ENCODE data around the gene KCNH2.

KCNH2 gene

DNA sequence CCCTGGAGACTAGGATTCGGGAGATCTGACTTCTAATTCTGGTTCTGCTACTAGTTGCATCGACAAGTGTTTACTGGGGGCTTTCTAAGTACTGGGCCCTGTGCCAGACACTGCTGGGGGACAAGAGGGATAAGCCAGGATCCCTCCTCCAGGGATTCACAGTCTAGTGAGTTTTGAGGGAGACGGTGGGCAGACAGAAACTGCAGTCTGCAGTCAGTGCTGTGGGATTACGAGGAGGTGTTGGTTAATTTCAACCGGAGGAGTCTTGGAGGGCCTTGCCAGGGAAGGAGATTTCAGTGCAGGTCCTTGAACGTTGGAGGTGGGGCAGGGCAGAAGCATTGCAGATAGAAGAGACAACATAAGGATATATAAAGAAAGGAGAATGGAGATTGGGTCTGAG lies 3.5 kb upstream of the KCNH2 start:
- Histone ChIP-seq H3K4me1 (ENCODE audit: control insufficient read depth, insufficient read depth, low read length) (no peaks in the 10 kb centered on the region), H3K27ac (ENCODE audit: extremely low read depth, low read depth, low read length) (no peak overlapping the region), H3K4me3 (ENCODE audit: low read depth, low read length) (no peak overlapping the region), H3K36me3 (ENCODE audit: control insufficient read depth in 2 of 2, insufficient read depth in 1 of 2, low read length in 2 of 2) (no peaks in the 10 kb centered on the region), H3K9me3 (ENCODE audit: control insufficient read depth, insufficient read depth, low read depth, low read length) (no peaks in the 10 kb centered on the region)
- CTCF ChIA-PET: interaction anchor here (1.4 to 6.2 kb wide), 2 partner anchors 16 to 37 kb away, joined by 3 to 124 read pairs; no protein-coding TSS in a partner anchor
- POLR2A ChIA-PET: no interaction called here
- TF ChIP-seq EGR2 (tag by site-specific recombination; IDR thresholded peaks at IDR 0.05; ENCODE audit: low read depth): peak; percentile 70; the same call in 1 of the 2 replicates
- TF ChIP-seq ZBTB17 (tag by site-specific recombination; IDR thresholded peaks at IDR 0.05): no peak
- TF ChIP-seq ZNF16 (tag by site-specific recombination; IDR thresholded peaks at IDR 0.05; ENCODE audit: low read depth): no peak
- peak; percentile 42 for TF ChIP-seq ZFHX2 (tag by site-specific recombination; conservative IDR thresholded peaks at IDR 0.05)

DNA sequence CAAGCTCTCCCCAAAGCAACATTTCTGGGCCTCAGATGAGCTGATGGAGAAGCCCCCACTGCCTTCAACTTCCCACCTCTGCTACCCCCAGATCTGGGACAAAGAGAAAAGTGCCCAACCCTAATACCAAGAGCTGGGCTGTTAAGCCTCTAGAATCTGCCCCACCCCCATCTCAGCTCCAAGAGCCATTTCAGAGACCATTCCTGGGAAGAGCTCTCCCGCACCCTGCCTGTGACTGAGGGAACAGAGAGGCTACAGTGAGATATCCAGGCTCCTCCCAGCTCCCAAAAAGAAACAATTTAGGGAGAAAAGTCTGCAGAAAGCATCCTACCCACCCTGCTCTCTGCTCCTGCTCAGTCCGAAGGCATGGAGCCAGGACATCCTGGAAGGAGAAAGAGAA lies 2.5 kb upstream of the KCNH2 start:
- Histone ChIP-seq H3K36me3 (ENCODE audit: control insufficient read depth in 2 of 2, insufficient read depth in 1 of 2, low read length in 2 of 2) (no peaks in the 10 kb centered on the region), H3K9me3 (ENCODE audit: control insufficient read depth, insufficient read depth, low read depth, low read length) (no peaks in the 10 kb centered on the region), H3K4me3 (ENCODE audit: low read depth, low read length) (no peak overlapping the region), H3K27ac (ENCODE audit: extremely low read depth, low read depth, low read length) (no peak overlapping the region), H3K4me1 (ENCODE audit: control insufficient read depth, insufficient read depth, low read length) (no peaks in the 10 kb centered on the region; the same call in 1 of the 2 replicates)
- ChIA-PET POLR2A (interaction anchor here (1.3 kb wide), 1 partner anchor 82 kb away, joined by 3 read pairs; no protein-coding TSS in a partner anchor), CTCF (interaction anchor here (0.6 to 2.8 kb wide), 9 partner anchors 8 to 657 kb away, joined by 3 to 19 read pairs (median 3); no protein-coding TSS in a partner anchor)
- TF ChIP-seq, protein P1, sequence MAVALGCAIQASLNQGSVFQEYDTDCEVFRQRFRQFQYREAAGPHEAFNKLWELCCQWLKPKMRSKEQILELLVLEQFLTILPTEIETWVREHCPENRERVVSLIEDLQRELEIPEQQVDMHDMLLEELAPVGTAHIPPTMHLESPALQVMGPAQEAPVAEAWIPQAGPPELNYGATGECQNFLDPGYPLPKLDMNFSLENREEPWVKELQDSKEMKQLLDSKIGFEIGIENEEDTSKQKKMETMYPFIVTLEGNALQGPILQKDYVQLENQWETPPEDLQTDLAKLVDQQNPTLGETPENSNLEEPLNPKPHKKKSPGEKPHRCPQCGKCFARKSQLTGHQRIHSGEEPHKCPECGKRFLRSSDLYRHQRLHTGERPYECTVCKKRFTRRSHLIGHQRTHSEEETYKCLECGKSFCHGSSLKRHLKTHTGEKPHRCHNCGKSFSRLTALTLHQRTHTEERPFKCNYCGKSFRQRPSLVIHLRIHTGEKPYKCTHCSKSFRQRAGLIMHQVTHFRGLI (tag by site-specific recombination; IDR thresholded peaks at IDR 0.05): peak; percentile 57
- no peak for TF ChIP-seq ZNF623 (tag by site-specific recombination; IDR thresholded peaks at IDR 0.05)

DNA sequence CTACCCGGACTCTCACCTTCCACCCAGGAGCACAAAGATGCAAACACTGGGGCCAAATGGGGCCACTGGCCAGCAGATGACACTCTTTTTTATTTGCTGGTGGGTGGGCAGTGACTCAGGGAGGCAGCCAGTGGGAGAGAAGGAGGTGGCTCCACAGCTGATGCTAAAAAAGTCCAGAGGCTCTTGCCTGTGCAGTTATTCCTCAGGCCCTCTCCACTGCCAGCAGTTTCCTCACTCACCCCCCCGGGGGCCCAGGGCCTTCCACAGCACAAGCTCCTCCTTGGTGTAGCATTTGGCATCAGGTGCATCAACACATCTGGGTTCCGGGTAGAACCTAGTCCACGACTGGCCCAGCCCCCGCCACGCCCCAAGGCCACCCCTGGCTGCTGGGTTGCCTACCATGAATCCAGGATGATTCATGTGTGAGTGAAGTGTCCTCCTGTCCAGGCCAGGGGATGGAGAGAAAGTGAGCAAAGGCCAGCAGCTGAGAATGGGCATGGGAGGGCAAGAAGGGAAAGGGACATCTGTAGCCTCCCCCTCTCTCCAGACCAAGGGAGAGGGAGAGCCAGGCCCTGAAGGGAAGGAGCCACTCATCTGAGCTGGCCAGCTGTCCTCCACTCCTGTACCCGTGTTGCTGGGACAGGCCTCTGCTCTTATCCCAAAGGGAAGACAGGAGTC lies 1.7 kb upstream of the KCNH2 start:
- TF ChIP-seq, protein P2, sequence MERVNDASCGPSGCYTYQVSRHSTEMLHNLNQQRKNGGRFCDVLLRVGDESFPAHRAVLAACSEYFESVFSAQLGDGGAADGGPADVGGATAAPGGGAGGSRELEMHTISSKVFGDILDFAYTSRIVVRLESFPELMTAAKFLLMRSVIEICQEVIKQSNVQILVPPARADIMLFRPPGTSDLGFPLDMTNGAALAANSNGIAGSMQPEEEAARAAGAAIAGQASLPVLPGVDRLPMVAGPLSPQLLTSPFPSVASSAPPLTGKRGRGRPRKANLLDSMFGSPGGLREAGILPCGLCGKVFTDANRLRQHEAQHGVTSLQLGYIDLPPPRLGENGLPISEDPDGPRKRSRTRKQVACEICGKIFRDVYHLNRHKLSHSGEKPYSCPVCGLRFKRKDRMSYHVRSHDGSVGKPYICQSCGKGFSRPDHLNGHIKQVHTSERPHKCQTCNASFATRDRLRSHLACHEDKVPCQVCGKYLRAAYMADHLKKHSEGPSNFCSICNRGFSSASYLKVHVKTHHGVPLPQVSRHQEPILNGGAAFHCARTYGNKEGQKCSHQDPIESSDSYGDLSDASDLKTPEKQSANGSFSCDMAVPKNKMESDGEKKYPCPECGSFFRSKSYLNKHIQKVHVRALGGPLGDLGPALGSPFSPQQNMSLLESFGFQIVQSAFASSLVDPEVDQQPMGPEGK (tag by site-specific recombination; IDR thresholded peaks at IDR 0.05): peak; percentile 22; the same call in 1 of the 2 replicates
- no peak for TF ChIP-seq ZNF292 (tag by site-specific recombination; IDR thresholded peaks at IDR 0.05; ENCODE audit: borderline replicate concordance, low read depth)
- TF ChIP-seq EGR2 (tag by site-specific recombination; IDR thresholded peaks at IDR 0.05; ENCODE audit: low read depth): peak; percentile 64
- peak; percentile 70 for TF ChIP-seq KLF10 (tag by site-specific recombination; IDR thresholded peaks at IDR 0.05)
- no peak for TF ChIP-seq ZNF341 (tag by site-specific recombination; IDR thresholded peaks at IDR 0.05; ENCODE audit: low read depth)
- peak; percentile 58; the same call in 1 of the 2 replicates for TF ChIP-seq ZFHX2 (tag by site-specific recombination; conservative IDR thresholded peaks at IDR 0.05)
- H3K9me3 ChIP-seq (ENCODE audit: control insufficient read depth, insufficient read depth, low read depth, low read length): no peaks in the 10 kb centered on the region
- H3K36me3 ChIP-seq (ENCODE audit: control insufficient read depth in 2 of 2, insufficient read depth in 1 of 2, low read length in 2 of 2): no peaks in the 10 kb centered on the region
- ChIA-PET POLR2A (interaction anchor here (0.8 to 1.3 kb wide), 3 partner anchors 11 to 105 kb away, joined by 3 read pairs; no protein-coding TSS in a partner anchor), CTCF (interaction anchor here (0.7 to 2.8 kb wide), 8 partner anchors 9 to 693 kb away, joined by 3 to 19 read pairs (median 4); no protein-coding TSS in a partner anchor)
- no peak overlapping the region for H3K27ac ChIP-seq (ENCODE audit: extremely low read depth, low read depth, low read length)
- no peak overlapping the region for H3K4me3 ChIP-seq (ENCODE audit: low read depth, low read length)
- H3K4me1 ChIP-seq (ENCODE audit: control insufficient read depth, insufficient read depth, low read length): no peaks in the 10 kb centered on the region; the same call in 1 of the 2 replicates

DNA sequence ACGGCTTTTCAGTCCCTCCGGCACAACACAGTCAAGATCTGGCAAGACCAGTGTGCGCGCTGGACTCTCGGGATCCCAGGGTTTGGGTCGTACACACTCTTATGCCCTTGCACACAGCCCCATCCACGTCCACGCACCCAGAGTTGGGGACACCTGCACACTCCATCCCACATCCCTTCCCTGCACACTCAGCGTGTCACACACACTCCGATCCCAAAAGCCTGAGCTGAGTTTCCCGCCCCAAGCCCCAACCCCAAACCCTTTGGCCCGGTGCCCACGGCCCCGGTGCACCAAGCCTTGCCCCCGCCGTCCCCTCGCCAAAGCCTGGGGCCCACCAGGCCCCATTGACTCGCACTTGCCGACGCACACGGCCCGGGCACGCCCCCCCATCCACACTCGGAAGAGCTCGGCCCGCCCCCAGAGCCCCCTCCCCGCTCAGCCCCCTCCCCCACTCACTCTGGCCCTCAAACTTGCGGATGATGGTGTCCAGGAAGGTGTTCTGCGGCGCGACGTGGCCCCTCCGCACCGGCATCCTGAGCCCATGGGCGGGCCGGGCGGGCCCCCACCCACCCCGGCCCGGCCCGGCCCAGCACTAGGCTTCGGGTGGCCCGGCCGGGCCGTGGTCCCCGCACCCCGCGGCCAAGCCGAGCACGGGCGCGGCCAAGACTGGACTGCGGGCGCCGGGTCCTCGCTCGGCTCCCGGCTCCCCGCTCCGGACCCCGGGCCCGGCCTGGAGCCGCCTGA lies 567 bp downstream of the KCNH2 start:
- no peaks in the 10 kb centered on the region for H3K36me3 ChIP-seq (ENCODE audit: control insufficient read depth in 2 of 2, insufficient read depth in 1 of 2, low read length in 2 of 2)
- POLR2A ChIA-PET: interaction anchor here (0.7 kb wide), 2 partner anchors 93 to 1217 kb away, joined by 3 to 6 read pairs; no protein-coding TSS in a partner anchor
- H3K9me3 ChIP-seq (ENCODE audit: control insufficient read depth, insufficient read depth, low read depth, low read length): no peaks in the 10 kb centered on the region
- no peaks in the 10 kb centered on the region; the same call in 1 of the 2 replicates for H3K4me1 ChIP-seq (ENCODE audit: control insufficient read depth, insufficient read depth, low read length)
- H3K27ac ChIP-seq (ENCODE audit: extremely low read depth, low read depth, low read length): no peak overlapping the region; the same call in 1 of the 2 replicates
- CTCF ChIA-PET: interaction anchor here (0.8 to 1.2 kb wide), 4 partner anchors 8 to 79 kb away, joined by 3 to 8 read pairs (median 4); no protein-coding TSS in a partner anchor
- H3K4me3 ChIP-seq (ENCODE audit: low read depth, low read length): peak overlapping the region; percentile 19; the same call in 1 of the 2 replicates
- TF ChIP-seq, protein P3, sequence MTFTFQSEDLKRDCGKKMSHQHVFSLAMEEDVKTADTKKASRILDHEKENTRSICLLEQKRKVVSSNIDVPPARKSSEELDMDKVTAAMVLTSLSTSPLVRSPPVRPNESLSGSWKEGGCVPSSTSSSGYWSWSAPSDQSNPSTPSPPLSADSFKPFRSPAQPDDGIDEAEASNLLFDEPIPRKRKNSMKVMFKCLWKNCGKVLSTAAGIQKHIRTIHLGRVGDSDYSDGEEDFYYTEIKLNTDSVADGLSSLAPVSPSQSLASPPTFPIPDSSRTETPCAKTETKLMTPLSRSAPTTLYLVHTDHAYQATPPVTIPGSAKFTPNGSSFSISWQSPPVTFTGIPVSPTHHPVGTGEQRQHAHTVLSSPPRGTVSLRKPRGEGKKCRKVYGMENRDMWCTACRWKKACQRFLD (tag by site-specific recombination; IDR thresholded peaks at IDR 0.05): no peak
- TF ChIP-seq, protein P4, sequence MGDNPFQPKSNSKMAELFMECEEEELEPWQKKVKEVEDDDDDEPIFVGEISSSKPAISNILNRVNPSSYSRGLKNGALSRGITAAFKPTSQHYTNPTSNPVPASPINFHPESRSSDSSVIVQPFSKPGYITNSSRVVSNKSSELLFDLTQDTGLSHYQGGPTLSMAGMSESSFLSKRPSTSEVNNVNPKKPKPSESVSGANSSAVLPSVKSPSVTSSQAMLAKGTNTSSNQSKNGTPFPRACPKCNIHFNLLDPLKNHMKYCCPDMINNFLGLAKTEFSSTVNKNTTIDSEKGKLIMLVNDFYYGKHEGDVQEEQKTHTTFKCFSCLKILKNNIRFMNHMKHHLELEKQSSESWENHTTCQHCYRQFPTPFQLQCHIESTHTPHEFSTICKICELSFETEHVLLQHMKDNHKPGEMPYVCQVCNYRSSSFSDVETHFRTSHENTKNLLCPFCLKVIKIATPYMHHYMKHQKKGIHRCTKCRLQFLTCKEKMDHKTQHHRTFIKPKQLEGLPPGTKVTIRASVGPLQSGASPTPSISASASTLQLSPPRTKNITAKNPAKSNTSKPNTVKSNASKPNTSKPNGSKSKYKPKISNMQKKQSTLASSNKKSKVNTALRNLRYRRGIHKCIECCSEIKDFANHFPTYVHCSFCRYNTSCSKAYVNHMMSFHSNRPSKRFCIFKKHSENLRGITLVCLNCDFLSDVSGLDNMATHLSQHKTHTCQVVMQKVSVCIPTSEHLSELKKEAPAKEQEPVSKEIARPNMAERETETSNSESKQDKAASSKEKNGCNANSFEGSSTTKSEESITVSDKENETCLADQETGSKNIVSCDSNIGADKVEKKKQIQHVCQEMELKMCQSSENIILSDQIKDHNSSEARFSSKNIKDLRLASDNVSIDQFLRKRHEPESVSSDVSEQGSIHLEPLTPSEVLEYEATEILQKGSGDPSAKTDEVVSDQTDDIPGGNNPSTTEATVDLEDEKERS (tag by site-specific recombination; IDR thresholded peaks at IDR 0.05): no peak
- TF ChIP-seq ZNF146 (tag by site-specific recombination; IDR thresholded peaks at IDR 0.05) (no peak), ZBTB20 (tag by site-specific recombination; IDR thresholded peaks at IDR 0.05) (peak; percentile 12; the same call in 1 of the 2 replicates), ZNF521 (tag by site-specific recombination; IDR thresholded peaks at IDR 0.05) (no peak)

Data from HEK293 (cell line).